ENCODE data around the gene GAL3ST2. TPM values are rescaled to one million over a fixed set of nuclear protein-coding genes. Genes with fewer than 3 reads are reported as not detected.

GAL3ST2 gene
- total RNA-seq, 2 experiments from 2014 or later = 1.5 to 1.9 TPM

GRCh38 chr2:241752689-241753276 is 23.8 kb upstream of the GAL3ST2 start:
- H3K9me3 ChIP-seq (ENCODE audit: control insufficient read depth in 1 of 2, insufficient read depth in 1 of 2, low read length in 2 of 2) = no peaks in the 10 kb centered on the region
- no peaks in the 10 kb centered on the region for H3K4me1 Mint-ChIP-seq (ENCODE audit: low read depth)
- H3K9me3 Mint-ChIP-seq = no peaks in the 10 kb centered on the region
- intact Hi-C loops (cut with DNase I, micrococcal nuclease) = no loop called here
- H3K27ac Mint-ChIP-seq = no peak overlapping the region
- peaks cover 46% of the 10 kb centered on the region for H3K36me3 ChIP-seq (ENCODE audit: insufficient read depth, low read length)
- H3K27ac ChIP-seq (ENCODE audit: low read depth in 1 of 2, low read length in 2 of 2) = no peak overlapping the region
- H3K27me3 ChIP-seq (ENCODE audit: control insufficient read depth in 1 of 2, insufficient read depth in 2 of 2, low read length in 2 of 2) = no peaks in the 10 kb centered on the region
- H3K4me3 Mint-ChIP-seq = no peak overlapping the region
- H3K4me3 ChIP-seq (ENCODE audit: low read length) = no peak overlapping the region
- POLR2A ChIA-PET = no interaction called here
- peaks cover 33% of the 10 kb centered on the region for H3K36me3 Mint-ChIP-seq (ENCODE audit: low read depth)
- H3K27me3 Mint-ChIP-seq = no peaks in the 10 kb centered on the region
- CTCF ChIA-PET = no interaction called here
- DNase-seq (no peak), ATAC-seq (ENCODE audit: poor library complexity) (no peak)
- no peak for TF ChIP-seq CTCF (IDR thresholded peaks at IDR 0.05)
- H3K4me1 ChIP-seq (ENCODE audit: insufficient read depth, low read length) = no peaks in the 10 kb centered on the region

- no peak for ATAC-seq (ENCODE audit: poor library complexity)
- Mint-ChIP-seq H3K27me3 (no peaks in the 10 kb centered on the region), H3K27ac (no peak overlapping the region), H3K36me3 (ENCODE audit: low read depth) (peaks cover 37% of the 10 kb centered on the region), H3K9me3 (no peaks in the 10 kb centered on the region), H3K4me1 (ENCODE audit: low read depth) (no peaks in the 10 kb centered on the region), H3K4me3 (no peak overlapping the region)
- CTCF ChIA-PET = no interaction called here
- no peak for DNase-seq
- Histone ChIP-seq H3K27ac (ENCODE audit: low read depth in 1 of 2, low read length in 2 of 2) (no peak overlapping the region), H3K9me3 (ENCODE audit: control insufficient read depth in 1 of 2, insufficient read depth in 1 of 2, low read length in 2 of 2) (no peaks in the 10 kb centered on the region), H3K4me3 (ENCODE audit: low read length) (no peak overlapping the region), H3K36me3 (ENCODE audit: insufficient read depth, low read length) (peaks cover 46% of the 10 kb centered on the region), H3K4me1 (ENCODE audit: insufficient read depth, low read length) (peaks cover 6% of the 10 kb centered on the region), H3K27me3 (ENCODE audit: control insufficient read depth in 1 of 2, insufficient read depth in 2 of 2, low read length in 2 of 2) (no peaks in the 10 kb centered on the region)
- intact Hi-C loops (cut with DNase I, micrococcal nuclease) = no loop called here
- POLR2A ChIA-PET = no interaction called here
- TF ChIP-seq CTCF (IDR thresholded peaks at IDR 0.05) = no peak
These were observed 23.1 kb upstream of the GAL3ST2 start for GRCh38 chr2:241753493-241753892.

- ChIA-PET CTCF (no interaction called here), POLR2A (interaction anchor here (0.6 kb wide), 1 partner anchor 32 kb away, joined by 3 read pairs; no protein-coding TSS in a partner anchor)
- Mint-ChIP-seq H3K4me3 (no peak overlapping the region), H3K27me3 (no peaks in the 10 kb centered on the region), H3K36me3 (ENCODE audit: low read depth) (peaks cover 33% of the 10 kb centered on the region), H3K9me3 (no peaks in the 10 kb centered on the region), H3K4me1 (ENCODE audit: low read depth) (no peaks in the 10 kb centered on the region), H3K27ac (no peak overlapping the region)
- Histone ChIP-seq H3K36me3 (ENCODE audit: insufficient read depth, low read length) (peaks cover 46% of the 10 kb centered on the region), H3K4me1 (ENCODE audit: insufficient read depth, low read length) (peaks cover 12% of the 10 kb centered on the region), H3K27ac (ENCODE audit: low read depth in 1 of 2, low read length in 2 of 2) (no peak overlapping the region), H3K4me3 (ENCODE audit: low read length) (no peak overlapping the region), H3K9me3 (ENCODE audit: control insufficient read depth in 1 of 2, insufficient read depth in 1 of 2, low read length in 2 of 2) (no peaks in the 10 kb centered on the region), H3K27me3 (ENCODE audit: control insufficient read depth in 1 of 2, insufficient read depth in 2 of 2, low read length in 2 of 2) (no peaks in the 10 kb centered on the region)
- DNase-seq (no peak), ATAC-seq (ENCODE audit: poor library complexity) (no peak)
- TF ChIP-seq CTCF (IDR thresholded peaks at IDR 0.05) = no peak
- intact Hi-C loops (cut with DNase I, micrococcal nuclease) = no loop called here
These were observed 22.6 kb upstream of the GAL3ST2 start for GRCh38 chr2:241754042-241754441.
